Measurements from ENCODE around the gene MS4A6A. TPM values are rescaled to one million over a fixed set of nuclear protein-coding genes. Genes with fewer than 3 reads are reported as not detected.

MS4A6A gene
- total RNA-seq, 1 experiment from 2014 or later, result 0.52 TPM

GRCh38 chr11:60128376-60128775 lies 54.5 kb downstream of the MS4A6A start:
- H3K9me2 ChIP-seq (ENCODE audit: insufficient read depth), result no peaks in the 10 kb centered on the region
- TF ChIP-seq JUND (IDR thresholded peaks at IDR 0.05) (no peak), EGR1 (IDR thresholded peaks at IDR 0.05; ENCODE audit: low read depth) (no peak), POLR2AphosphoS5 (IDR thresholded peaks at IDR 0.05; ENCODE audit: low read depth, low read length) (no peak), FOSL1 (IDR thresholded peaks at IDR 0.05; ENCODE audit: low read depth) (no peak), POLR2A (IDR thresholded peaks at IDR 0.05; ENCODE audit: borderline replicate concordance, extremely low read depth, insufficient read depth, insufficient read length) (no peak), ELF1 (IDR thresholded peaks at IDR 0.05; ENCODE audit: borderline replicate concordance, low read depth) (no peak), CBX3 (IDR thresholded peaks at IDR 0.05; ENCODE audit: low read depth) (no peak), EZH2phosphoT487 (IDR thresholded peaks at IDR 0.05; ENCODE audit: borderline replicate concordance) (no peak), EZH2 (IDR thresholded peaks at IDR 0.05) (no peak), TCF7L2 (IDR thresholded peaks at IDR 0.05; ENCODE audit: borderline replicate concordance, extremely low read depth, insufficient read depth, insufficient read length) (no peak)
- TF ChIP-seq, protein P1, sequence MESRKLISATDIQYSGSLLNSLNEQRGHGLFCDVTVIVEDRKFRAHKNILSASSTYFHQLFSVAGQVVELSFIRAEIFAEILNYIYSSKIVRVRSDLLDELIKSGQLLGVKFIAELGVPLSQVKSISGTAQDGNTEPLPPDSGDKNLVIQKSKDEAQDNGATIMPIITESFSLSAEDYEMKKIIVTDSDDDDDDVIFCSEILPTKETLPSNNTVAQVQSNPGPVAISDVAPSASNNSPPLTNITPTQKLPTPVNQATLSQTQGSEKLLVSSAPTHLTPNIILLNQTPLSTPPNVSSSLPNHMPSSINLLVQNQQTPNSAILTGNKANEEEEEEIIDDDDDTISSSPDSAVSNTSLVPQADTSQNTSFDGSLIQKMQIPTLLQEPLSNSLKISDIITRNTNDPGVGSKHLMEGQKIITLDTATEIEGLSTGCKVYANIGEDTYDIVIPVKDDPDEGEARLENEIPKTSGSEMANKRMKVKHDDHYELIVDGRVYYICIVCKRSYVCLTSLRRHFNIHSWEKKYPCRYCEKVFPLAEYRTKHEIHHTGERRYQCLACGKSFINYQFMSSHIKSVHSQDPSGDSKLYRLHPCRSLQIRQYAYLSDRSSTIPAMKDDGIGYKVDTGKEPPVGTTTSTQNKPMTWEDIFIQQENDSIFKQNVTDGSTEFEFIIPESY (IDR thresholded peaks at IDR 0.05; ENCODE audit: extremely low read depth, insufficient replicate concordance, low read length), result no peak
- BruUV-seq (replicated peaks), result no TSS peak
- H3K4me2 ChIP-seq (ENCODE audit: low read length), result no peak overlapping the region
- H3K9ac ChIP-seq (ENCODE audit: low read length), result no peak overlapping the region
- ChIA-PET POLR2A (no interaction called here), RAD21 (ENCODE audit: low non-redundant PET in 1 of 2, low total read pairs in 2 of 2, uncharacterized antibody in 2 of 2, unreplicated experiment in 2 of 2) (no interaction called here), CTCF (no interaction called here)
- H3K79me2 ChIP-seq (ENCODE audit: insufficient read depth, low read length), result no peaks in the 10 kb centered on the region
- H4K20me1 ChIP-seq (ENCODE audit: insufficient read depth), result no peaks in the 10 kb centered on the region
- no peak for ATAC-seq
- no peak for DNase-seq (ENCODE audit: low read depth, low spot score)
- intact Hi-C loops (cut with micrococcal nuclease), result no loop called here
- peak overlapping the region; percentile 41 for H2AFZ ChIP-seq (ENCODE audit: low read depth, low read length, poor library complexity, severe bottlenecking)
- H3K4me1 ChIP-seq (ENCODE audit: control insufficient read depth in 1 of 2, insufficient read depth in 2 of 2, low read length in 2 of 2), result peaks cover 3 to 16% of the 10 kb centered on the region in 2 experiments; a peak in 3 of 4 replicates
- H3K27me3 ChIP-seq (ENCODE audit: insufficient read depth, low read length), result no peaks in the 10 kb centered on the region
- no peaks in the 10 kb centered on the region for H3K9me3 ChIP-seq (ENCODE audit: control insufficient read depth in 1 of 2, insufficient read depth in 1 of 2, low read depth in 1 of 2, low read length in 2 of 2)
- no peak overlapping the region for H3K4me3 ChIP-seq (replicated peaks in 1 of 2; ENCODE audit: low read depth in 1 of 2, low read length in 2 of 2)
- no peaks in the 10 kb centered on the region for H3K36me3 ChIP-seq (ENCODE audit: control insufficient read depth in 1 of 2, insufficient read depth in 2 of 2, low read length in 2 of 2)
- H3K27ac ChIP-seq (ENCODE audit: low read depth, low read length), result no peak overlapping the region

Measured in HCT116 (cell line).